NOMO-1 treated with DMSO at 0.1 percent for 48 hours (cell line): ENCODE data around the gene NHS.

Experiments
- DNase-seq: peaks from one replicate; lab custom pipeline; 2025; ENCODE audit not compliant: unreplicated experiment; lab: John Stamatoyannopoulos, UW

The NHS gene

GRCh38 chrX:17403972-17404371 is 29.0 kb downstream of the NHS start:
- no peak for DNase-seq

DNA sequence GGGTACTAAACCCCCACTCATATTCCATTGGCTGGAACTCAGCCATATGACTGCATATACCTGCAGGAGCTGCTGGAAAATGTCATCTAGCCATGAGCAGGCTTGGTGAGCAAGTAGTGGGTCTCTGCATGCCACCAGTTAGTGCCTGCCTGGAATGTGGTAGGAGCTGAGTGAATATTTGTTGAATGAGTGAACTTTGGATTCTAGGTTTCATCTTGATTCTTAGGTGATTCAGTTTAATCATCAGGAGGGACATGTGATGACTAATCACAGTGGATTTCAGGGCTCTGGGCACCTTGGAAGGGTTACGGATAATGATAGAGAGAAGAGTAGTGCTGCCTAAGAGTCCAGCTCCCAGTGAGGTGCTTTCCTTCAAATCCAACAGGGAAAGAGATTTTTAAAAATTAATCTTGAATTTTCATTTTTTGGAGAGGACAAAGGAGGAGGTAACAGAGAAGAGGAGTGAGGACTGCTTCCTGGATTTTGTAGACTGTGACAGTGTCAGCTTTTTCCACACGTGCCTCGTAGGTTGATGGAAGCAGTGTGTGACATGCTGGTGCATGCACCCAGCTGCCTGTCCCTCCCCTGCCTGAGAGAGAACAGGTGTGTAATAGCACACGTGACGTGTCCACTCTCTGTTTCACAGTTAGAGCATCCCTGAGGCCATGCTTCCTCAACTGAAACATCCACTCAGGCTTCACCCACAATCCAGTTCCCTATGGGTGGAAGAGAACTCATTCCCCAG is 30.4 kb downstream of the NHS start:
- DNase-seq, result no peak

GRCh38 chrX:17409566-17410290 is 34.7 kb downstream of the NHS start:
- DNase-seq, result no peak

DNA sequence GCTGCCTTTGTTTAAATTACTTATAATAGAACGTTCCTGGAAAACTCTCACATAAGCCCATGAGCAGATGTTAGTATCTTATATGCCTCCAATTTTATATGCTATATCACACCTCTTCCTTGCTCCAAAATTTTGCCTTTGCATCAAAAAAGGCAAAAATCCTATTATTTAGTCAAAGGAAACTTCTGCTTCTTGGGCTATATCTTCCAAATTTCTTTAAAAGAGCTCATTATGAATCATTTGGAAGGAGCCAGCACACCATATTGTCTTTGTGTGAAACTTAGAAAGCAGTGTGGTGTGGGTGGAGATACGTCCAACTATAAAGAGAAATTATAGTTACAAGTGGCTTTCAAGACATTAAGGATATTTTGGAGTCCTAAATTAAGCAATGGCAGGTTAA is 35.7 kb downstream of the NHS start:
- no peak for DNase-seq

DNA sequence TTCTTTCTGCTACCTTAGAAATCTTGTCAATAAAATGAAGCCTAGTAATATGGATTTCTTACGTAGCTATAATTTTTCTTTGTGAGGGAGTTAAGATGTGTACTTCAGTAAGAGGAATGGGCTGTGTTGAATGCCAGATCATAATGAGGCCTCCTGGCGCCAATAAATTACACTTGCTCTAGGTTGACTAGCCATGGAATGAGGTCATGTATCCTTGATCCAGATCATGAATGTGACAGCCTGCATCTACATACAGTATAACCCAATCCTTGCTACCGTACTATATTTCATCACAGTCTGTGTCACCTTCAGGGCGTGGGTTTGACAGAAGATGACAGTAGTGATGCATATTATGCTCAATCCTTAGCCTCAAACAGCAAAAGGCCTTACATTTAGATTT is 36.2 kb downstream of the NHS start:
- DNase-seq, result no peak

GRCh38 chrX:17412692-17413091 is 37.7 kb downstream of the NHS start:
- DNase-seq, result no peak

GRCh38 chrX:17413228-17413627 is 38.2 kb downstream of the NHS start:
- peak; percentile 58 for DNase-seq

DNA sequence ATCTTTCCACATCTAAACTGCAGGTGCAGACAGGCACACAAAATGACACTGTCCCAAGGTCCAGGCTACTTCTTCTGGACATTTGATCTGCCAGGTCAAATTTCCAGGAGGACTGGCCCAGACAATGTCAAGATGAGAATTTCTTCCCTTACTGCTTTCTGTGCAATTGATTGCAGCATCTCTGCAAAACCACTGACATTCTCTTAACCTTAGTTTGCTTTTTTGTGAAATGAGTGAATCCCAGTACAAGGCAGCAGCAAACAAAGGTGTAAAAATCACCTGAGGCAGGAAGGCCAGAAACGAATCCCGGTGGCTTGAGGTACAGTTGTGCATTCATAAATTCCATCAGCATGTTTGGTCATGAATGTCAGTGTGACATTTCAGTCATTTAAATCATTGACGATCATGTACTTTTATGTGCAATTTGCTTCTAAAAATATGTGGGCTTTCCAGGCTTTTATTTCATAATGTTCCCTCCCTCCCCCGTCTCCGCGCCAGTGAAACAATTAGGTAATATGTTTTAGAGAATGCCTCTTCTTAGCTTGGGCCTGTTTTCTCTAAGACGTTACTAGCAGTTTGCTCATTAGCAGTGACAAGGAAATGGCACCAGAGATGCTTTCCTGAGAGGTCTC is 39.1 kb downstream of the NHS start:
- DNase-seq, result peak; percentile 19

- no peak for DNase-seq
These were observed 39.8 kb downstream of the NHS start for GRCh38 chrX:17414839-17415238.

GRCh38 chrX:17415242-17415810 is 40.3 kb downstream of the NHS start:
- no peak for DNase-seq

GRCh38 chrX:17417372-17417771 is 42.4 kb downstream of the NHS start:
- no peak for DNase-seq

GRCh38 chrX:17425136-17425535 is 50.1 kb downstream of the NHS start:
- no peak for DNase-seq

- DNase-seq, result no peak
These were observed 50.6 kb downstream of the NHS start for GRCh38 chrX:17425551-17425950.

DNA sequence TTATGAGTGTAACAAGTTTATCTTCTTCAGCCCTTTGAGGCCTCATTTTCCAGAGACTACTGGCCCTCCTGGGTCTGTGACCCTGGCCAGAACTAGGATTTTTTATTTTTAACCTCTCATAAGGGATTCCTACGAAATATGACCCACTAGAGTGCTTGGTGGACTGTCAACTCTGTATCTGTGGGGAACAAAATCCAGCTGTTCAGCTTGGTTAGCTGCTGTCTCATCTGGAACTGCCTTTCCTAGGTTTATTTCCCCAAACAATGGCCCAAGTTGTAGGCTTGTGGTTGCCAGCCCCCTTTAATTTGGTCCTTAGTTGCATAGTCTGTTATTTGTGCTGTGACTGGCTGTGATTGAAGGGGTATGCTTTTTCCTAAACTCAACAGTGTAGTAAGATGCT is 56.2 kb downstream of the NHS start:
- DNase-seq, result no peak

DNA sequence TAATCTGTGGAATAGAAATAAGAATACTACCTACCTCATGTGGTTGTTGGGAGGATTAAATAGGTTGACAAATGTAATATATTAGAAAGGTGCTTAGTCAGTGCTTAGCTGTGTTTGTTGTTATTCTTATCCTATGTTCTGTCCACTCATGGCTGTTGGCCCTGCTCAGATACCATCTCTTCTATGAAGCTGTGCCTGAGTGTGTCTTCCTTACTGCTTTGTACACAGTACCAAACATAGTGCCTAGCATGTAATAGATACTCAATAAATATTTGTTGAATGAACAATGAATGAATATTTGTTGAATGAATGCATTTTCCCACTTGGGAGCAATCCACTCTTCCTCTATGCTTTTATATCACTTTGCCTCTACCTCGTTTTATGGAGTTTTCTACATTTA is 57.2 kb downstream of the NHS start:
- DNase-seq, result no peak

GRCh38 chrX:17433965-17434364 is 59.0 kb downstream of the NHS start:
- DNase-seq, result no peak

- DNase-seq, result no peak
These were observed 60.5 kb downstream of the NHS start for GRCh38 chrX:17435476-17435875.

DNA sequence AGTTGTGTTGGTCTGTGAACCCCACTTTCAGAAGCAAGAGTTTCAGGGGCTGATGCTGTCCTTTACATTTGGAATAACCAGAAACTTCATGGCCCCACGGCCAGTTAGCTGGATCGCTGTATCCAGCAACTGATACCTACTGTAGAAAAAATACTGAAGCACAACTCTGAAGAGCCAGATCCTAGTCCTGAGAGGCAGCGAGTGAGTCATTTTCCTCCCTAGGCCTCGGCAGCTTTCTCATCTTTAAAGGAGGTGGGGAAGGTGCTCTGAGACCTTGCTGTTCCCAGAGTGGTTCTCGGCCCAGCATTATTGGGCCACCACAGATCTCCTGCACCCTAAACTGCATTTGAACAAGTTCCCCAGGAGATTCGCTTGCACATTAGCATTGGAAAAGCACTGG is 63.2 kb downstream of the NHS start:
- DNase-seq, result no peak

DNA sequence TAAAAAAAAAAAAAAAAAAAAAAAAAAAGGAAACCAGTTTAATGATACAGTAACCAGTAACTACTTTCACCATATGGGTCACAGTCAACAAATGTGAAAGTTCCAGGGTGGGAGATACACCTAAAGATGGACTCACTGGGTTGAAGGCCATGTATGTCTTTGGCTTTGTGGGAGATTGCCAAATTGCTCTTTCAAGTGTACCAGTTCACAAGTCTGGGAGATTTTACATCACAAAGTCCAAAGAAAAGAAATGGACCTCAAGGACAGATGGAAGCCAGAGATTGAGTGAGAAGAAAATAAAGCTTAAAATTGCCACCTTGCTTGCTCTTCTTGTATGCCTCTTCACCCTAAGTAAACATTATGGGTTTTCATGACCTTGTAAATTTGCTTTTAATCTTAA is 65.3 kb downstream of the NHS start:
- no peak for DNase-seq

DNA sequence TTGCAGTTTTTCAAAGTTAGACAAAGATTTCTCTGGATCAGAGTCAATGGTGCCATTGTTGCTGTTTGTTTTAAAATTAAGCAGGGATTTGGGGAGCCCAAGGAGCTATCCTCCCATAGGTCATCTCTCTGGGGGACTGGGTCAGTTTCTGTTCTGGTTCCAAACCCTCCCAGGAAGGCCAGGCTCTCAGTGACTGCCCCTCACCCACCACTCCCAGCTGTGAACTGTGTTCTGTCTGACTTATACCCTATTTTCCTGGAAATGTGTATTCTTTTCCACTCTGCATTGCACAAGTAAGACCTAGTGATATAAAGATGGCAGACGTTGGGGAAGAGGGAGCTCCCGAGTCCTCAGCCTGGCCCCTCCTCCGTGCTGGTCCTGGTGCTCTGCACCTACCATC is 65.8 kb downstream of the NHS start:
- DNase-seq, result no peak

DNA sequence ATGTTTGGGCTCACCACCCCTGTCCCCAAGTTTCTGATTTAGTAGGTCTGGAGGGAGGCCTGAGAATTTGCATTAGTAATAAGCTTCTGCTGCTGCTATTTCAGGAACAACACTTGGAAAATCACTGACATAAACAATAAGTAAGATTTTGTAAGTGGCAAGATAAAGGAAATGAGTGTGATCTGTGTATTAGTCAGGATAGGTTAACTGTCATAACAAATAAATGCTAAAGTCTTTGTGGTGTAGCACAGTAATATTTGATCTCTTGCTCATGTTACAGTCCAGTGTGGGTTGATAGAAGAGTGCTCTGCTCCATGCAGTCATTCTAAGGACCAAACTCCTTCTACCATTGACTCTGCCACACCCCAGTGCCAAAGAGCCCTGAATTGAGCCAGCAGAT is 67.0 kb downstream of the NHS start:
- no peak for DNase-seq

- no peak for DNase-seq
These were observed 67.9 kb downstream of the NHS start for GRCh38 chrX:17442898-17443297.
